Measurements from ENCODE around the gene KIF26A.

- no peak for TF ChIP-seq POLR2A (IDR thresholded peaks at IDR 0.05; ENCODE audit: extremely low read depth, insufficient read length)
- no peak for TF ChIP-seq CTCF (IDR thresholded peaks at IDR 0.05; ENCODE audit: low read depth, low read length)
- no peak for TF ChIP-seq MAX (IDR thresholded peaks at IDR 0.05; ENCODE audit: low read depth, low read length)
- no peak for TF ChIP-seq MYC (IDR thresholded peaks at IDR 0.05; ENCODE audit: low read depth, low read length)
Measured at GRCh38 chr14:104184911-104185499, 46.6 kb downstream of the KIF26A start.
